ENCODE results near the gene OR52N4.

GRCh38 chr11:5722622-5723021 lies 31.4 kb upstream of the OR52N4 start:
- no peak for TF ChIP-seq CTCF (IDR thresholded peaks at IDR 0.05; ENCODE audit: insufficient read depth, low read length)
- TF ChIP-seq POLR2AphosphoS5 (IDR thresholded peaks at IDR 0.05; ENCODE audit: low read depth) = no peak
- no peak for TF ChIP-seq REST (IDR thresholded peaks at IDR 0.05; ENCODE audit: insufficient replicate concordance, low read depth)

Data from HL-60 (cell line).